ENCODE data around the gene RNLS.
"Not testable (repeated sequence)": the region's sequence is repeated elsewhere in the genome, so short reads cannot be mapped to it uniquely, and the experiment has no call there.

The RNLS gene

GRCh38 chr10:88281592-88282347 is 301.3 kb downstream of the RNLS start:
- TF ChIP-seq, protein P1, sequence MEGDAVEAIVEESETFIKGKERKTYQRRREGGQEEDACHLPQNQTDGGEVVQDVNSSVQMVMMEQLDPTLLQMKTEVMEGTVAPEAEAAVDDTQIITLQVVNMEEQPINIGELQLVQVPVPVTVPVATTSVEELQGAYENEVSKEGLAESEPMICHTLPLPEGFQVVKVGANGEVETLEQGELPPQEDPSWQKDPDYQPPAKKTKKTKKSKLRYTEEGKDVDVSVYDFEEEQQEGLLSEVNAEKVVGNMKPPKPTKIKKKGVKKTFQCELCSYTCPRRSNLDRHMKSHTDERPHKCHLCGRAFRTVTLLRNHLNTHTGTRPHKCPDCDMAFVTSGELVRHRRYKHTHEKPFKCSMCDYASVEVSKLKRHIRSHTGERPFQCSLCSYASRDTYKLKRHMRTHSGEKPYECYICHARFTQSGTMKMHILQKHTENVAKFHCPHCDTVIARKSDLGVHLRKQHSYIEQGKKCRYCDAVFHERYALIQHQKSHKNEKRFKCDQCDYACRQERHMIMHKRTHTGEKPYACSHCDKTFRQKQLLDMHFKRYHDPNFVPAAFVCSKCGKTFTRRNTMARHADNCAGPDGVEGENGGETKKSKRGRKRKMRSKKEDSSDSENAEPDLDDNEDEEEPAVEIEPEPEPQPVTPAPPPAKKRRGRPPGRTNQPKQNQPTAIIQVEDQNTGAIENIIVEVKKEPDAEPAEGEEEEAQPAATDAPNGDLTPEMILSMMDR (IDR thresholded peaks at IDR 0.05; ENCODE audit: borderline replicate concordance, control extremely low read depth, extremely low read depth, insufficient read depth, missing control alignments), result no peak
- DNase-seq (ENCODE audit: low spot score), result no peak
- in situ Hi-C loops (cut with MboI; ENCODE audit: low sequenced_read_pairs, unreplicated experiment), result loop anchor here (5.0 kb wide), 1 partner anchor 106 kb away; no protein-coding TSS in a partner anchor

- in situ Hi-C loops (cut with MboI; ENCODE audit: low sequenced_read_pairs, unreplicated experiment), result loop anchor here (5.0 kb wide), 1 partner anchor 107 kb away; no protein-coding TSS in a partner anchor
- no peak for DNase-seq (ENCODE audit: low spot score)
- TF ChIP-seq, protein P1 (IDR thresholded peaks at IDR 0.05; ENCODE audit: borderline replicate concordance, control extremely low read depth, extremely low read depth, insufficient read depth, missing control alignments), result no peak
These were observed 302.6 kb downstream of the RNLS start for GRCh38 chr10:88280518-88280917.

GRCh38 chr10:88278912-88279311 is 304.2 kb downstream of the RNLS start:
- TF ChIP-seq, protein P1 (IDR thresholded peaks at IDR 0.05; ENCODE audit: borderline replicate concordance, control extremely low read depth, extremely low read depth, insufficient read depth, missing control alignments), result no peak
- no peak for DNase-seq (ENCODE audit: low spot score)
- in situ Hi-C loops (cut with MboI; ENCODE audit: low sequenced_read_pairs, unreplicated experiment), result no loop called here

DNA sequence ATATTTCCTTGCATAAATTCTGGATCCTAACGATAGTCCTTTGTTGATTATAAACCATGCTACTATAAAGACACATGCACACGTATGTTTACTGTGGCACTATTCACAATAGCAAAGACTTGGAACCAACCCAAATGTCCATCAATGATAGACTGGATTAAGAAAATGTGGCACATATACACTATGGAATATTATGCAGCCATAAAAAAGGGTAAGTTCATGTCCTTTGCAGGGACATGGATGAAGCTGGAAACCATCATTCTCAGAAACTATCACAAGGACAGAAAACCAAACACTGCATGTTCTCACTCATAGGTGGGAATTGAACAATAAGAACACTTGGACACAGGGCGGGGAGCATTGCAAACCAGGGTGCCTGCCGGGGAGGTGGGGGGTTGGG is 306.2 kb downstream of the RNLS start:
- DNase-seq (ENCODE audit: low spot score); in situ Hi-C loops (cut with MboI; ENCODE audit: low sequenced_read_pairs, unreplicated experiment): not testable (repeated sequence)

DNA sequence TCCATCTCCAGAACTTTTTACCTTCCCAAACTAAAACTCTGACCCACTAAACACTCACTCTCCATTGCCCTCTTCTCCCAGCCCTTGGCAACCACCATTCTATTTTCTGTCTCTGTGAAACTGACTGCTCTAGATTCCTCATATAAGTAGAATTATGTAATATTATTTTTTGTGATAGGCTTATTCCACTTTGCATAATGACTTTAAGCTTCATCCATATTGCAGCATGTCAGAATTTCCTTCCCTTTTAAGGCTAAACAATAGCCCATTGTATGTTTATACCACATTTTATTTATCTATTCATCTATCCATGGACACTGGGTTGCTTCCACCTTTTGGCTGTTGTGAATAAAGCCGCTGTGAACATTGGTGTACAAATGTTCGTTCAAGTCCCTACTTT is 308.8 kb downstream of the RNLS start:
- TF ChIP-seq, protein P1 (IDR thresholded peaks at IDR 0.05; ENCODE audit: borderline replicate concordance, control extremely low read depth, extremely low read depth, insufficient read depth, missing control alignments), result no peak
- no peak for DNase-seq (ENCODE audit: low spot score)
- in situ Hi-C loops (cut with MboI; ENCODE audit: low sequenced_read_pairs, unreplicated experiment), result loop anchor here (25.0 kb wide), 1 partner anchor 412 kb away; the partner anchor contains the start of genes KLLN and PTEN

DNA sequence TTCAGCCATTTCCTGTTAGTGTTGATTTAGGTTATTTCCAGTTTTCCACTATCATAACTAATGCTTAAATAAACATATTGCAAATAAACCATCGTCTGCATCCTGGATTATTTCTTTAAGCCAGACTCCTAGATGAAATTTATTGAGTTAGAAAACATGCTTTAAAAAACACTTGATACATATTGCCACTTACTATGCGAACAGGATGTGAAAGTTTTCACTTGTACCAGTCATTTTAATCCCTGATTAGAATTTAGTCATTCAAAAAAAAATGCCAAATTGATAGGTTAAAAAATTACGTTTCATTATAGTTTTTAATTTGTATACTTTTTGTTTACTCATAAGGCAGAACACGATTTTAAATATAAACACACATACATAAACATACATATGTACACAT is 309.6 kb downstream of the RNLS start:
- DNase-seq (ENCODE audit: low spot score), result no peak
- TF ChIP-seq, protein P1 (IDR thresholded peaks at IDR 0.05; ENCODE audit: borderline replicate concordance, control extremely low read depth, extremely low read depth, insufficient read depth, missing control alignments), result no peak
- in situ Hi-C loops (cut with MboI; ENCODE audit: low sequenced_read_pairs, unreplicated experiment), result loop anchor here (25.0 kb wide), 1 partner anchor 411 kb away; the partner anchor contains the start of genes KLLN and PTEN
